ENCODE data around the gene PRTG. TPM values are rescaled to one million over a fixed set of nuclear protein-coding genes. Genes with fewer than 3 reads are reported as not detected.
"Not testable (repeated sequence)": the region's sequence is repeated elsewhere in the genome, so short reads cannot be mapped to it uniquely, and the experiment has no call there.

PRTG gene
- total RNA-seq, 1 experiment from 2014 or later = not detected

DNA sequence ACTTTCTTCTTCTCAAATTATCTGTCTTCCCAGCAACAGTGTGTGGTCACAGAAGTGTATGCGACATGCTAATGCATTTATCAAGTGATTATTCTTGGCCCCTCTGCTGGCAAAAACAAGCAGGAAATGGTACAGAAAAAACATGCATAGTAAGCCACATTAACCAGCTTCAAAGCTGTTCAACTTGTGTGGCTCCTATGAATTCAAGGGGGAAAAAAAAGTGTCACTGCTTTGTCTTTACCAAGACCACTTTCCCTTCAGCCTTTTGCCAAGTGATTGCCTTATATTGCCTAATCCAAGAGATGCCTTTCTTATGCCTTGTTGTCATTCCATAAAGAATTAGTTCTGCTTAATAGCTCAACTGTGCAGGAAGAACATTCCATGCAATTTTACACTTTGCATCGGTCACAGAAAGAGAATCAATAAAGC lies 39.1 kb downstream of the PRTG start:
- H3K9ac ChIP-seq (ENCODE audit: low read length) = no peak overlapping the region
- H3K4me1 ChIP-seq (ENCODE audit: low read length) = no peaks in the 10 kb centered on the region
- H3K36me3 ChIP-seq (ENCODE audit: insufficient read depth, low read length) = no peaks in the 10 kb centered on the region
- no peak overlapping the region for H2AFZ ChIP-seq (ENCODE audit: low read length)
- no peak overlapping the region for H3K4me2 ChIP-seq (ENCODE audit: low read depth, low read length, poor library complexity, severe bottlenecking)
- H3K9me2 ChIP-seq (replicated peaks; ENCODE audit: insufficient read depth, low read length) = no peaks in the 10 kb centered on the region
- H3K9me3 ChIP-seq (ENCODE audit: low read length) = no peaks in the 10 kb centered on the region
- no peak for DNase-seq
- no peaks in the 10 kb centered on the region for H3K79me2 ChIP-seq (ENCODE audit: low read length)
- H3K27ac ChIP-seq (ENCODE audit: low read length) = no peak overlapping the region
- H4K20me1 ChIP-seq (ENCODE audit: insufficient read depth, low read depth, low read length) = no peaks in the 10 kb centered on the region
- no peaks in the 10 kb centered on the region for H3K27me3 ChIP-seq (ENCODE audit: low read length)
- no peak overlapping the region for H3K4me3 ChIP-seq (ENCODE audit: low read length)

DNA sequence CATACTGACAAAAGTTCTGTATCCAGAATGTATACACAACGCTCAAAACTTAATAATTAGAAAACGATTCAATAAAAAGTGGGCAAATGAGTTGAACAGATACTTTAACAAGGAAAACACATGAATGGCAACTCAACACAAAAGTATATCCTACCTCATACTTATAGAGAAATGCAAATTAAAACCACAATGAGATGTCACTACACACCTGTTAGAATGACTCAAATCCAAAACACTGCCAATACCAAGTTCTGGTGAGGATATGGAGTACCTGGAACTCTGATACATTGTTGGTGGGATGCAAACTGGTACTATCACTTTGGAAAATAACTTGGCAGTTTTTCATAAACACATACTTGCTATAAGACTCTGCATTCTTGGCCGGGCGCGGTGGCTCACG lies 42.1 kb downstream of the PRTG start:
- no peaks in the 10 kb centered on the region for H3K79me2 ChIP-seq (ENCODE audit: low read length)
- DNase-seq = no peak

DNA sequence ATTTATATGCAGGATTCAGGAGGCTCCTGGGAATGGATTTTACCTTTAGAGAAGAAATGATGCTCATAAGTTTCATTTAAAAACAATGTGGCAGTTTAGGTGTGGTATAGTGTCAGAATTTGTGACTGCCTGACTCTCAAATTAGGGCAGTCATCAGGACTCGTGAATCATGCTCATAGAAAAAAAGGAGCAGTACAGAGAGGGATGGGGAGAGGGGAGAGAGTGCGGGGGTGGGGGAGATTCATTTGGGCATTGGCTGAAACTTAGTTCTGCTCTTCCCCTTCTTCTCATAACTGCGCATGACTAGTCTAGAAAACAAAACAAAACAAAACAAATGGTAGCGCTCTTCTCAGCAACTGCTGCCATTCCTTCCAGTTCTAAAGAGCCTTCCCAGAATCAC lies 44.3 kb downstream of the PRTG start:
- Histone ChIP-seq H3K9ac (ENCODE audit: low read length) (no peak overlapping the region), H3K79me2 (ENCODE audit: low read length) (no peaks in the 10 kb centered on the region), H4K20me1 (ENCODE audit: insufficient read depth, low read depth, low read length) (no peaks in the 10 kb centered on the region), H2AFZ (ENCODE audit: low read length) (no peak overlapping the region), H3K4me2 (ENCODE audit: low read depth, low read length, poor library complexity, severe bottlenecking) (no peak overlapping the region), H3K9me3 (ENCODE audit: low read length) (no peaks in the 10 kb centered on the region), H3K27ac (ENCODE audit: low read length) (no peak overlapping the region), H3K4me3 (ENCODE audit: low read length) (no peak overlapping the region), H3K36me3 (ENCODE audit: insufficient read depth, low read length) (no peaks in the 10 kb centered on the region), H3K9me2 (replicated peaks; ENCODE audit: insufficient read depth, low read length) (no peaks in the 10 kb centered on the region), H3K27me3 (ENCODE audit: low read length) (no peaks in the 10 kb centered on the region), H3K4me1 (ENCODE audit: low read length) (0 out of 2 replicates have a peak, but pooled peaks cover 4% of the 10 kb centered on the region)
- DNase-seq = no peak

More for the DNA sequence above, 42.1 kb downstream of the PRTG start:
- Histone ChIP-seq H3K9me2 (replicated peaks; ENCODE audit: insufficient read depth, low read length) (no peaks in the 10 kb centered on the region), H3K4me1 (ENCODE audit: low read length) (no peaks in the 10 kb centered on the region), H3K9ac (ENCODE audit: low read length) (no peak overlapping the region), H3K4me3 (ENCODE audit: low read length) (no peak overlapping the region), H4K20me1 (ENCODE audit: insufficient read depth, low read depth, low read length) (no peaks in the 10 kb centered on the region), H3K27me3 (ENCODE audit: low read length) (no peaks in the 10 kb centered on the region), H3K4me2 (ENCODE audit: low read depth, low read length, poor library complexity, severe bottlenecking) (no peak overlapping the region), H3K27ac (ENCODE audit: low read length) (no peak overlapping the region), H2AFZ (ENCODE audit: low read length) (no peak overlapping the region), H3K9me3 (ENCODE audit: low read length) (no peaks in the 10 kb centered on the region), H3K36me3 (ENCODE audit: insufficient read depth, low read length) (no peaks in the 10 kb centered on the region)

DNA sequence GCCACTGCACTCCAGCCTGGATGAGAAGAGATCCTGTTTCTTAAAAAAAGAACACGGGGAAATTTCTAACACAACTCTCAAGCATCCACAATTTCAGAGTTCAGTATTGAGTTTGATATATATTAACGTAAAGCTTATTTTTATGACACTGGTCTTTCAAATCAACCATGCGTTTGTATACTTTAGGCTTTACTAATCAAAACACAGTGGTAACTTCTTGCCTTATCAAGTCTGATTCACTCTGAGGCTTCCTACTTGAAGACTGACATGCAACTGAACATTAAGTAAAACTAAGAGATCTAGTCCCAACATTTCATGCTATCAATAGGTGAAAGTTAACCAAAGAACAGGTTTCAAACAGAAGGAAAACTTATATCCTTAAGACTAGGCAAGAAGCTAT lies 46.7 kb downstream of the PRTG start:
- no peaks in the 10 kb centered on the region for H3K36me3 ChIP-seq (ENCODE audit: insufficient read depth, low read length)
- no peak overlapping the region for H3K27ac ChIP-seq (ENCODE audit: low read length)
- H3K4me2 ChIP-seq (ENCODE audit: low read depth, low read length, poor library complexity, severe bottlenecking) = no peak overlapping the region
- no peak for DNase-seq
- H3K27me3 ChIP-seq (ENCODE audit: low read length) = no peaks in the 10 kb centered on the region
- no peaks in the 10 kb centered on the region for H3K9me2 ChIP-seq (replicated peaks; ENCODE audit: insufficient read depth, low read length)
- no peak overlapping the region for H3K9ac ChIP-seq (ENCODE audit: low read length)
- H3K79me2 ChIP-seq (ENCODE audit: low read length) = no peaks in the 10 kb centered on the region
- no peaks in the 10 kb centered on the region for H4K20me1 ChIP-seq (ENCODE audit: insufficient read depth, low read depth, low read length)
- H3K9me3 ChIP-seq (ENCODE audit: low read length) = no peaks in the 10 kb centered on the region
- 0 out of 2 replicates have a peak, but pooled peaks cover 4% of the 10 kb centered on the region for H3K4me1 ChIP-seq (ENCODE audit: low read length)
- no peak overlapping the region for H3K4me3 ChIP-seq (ENCODE audit: low read length)
- no peak overlapping the region for H2AFZ ChIP-seq (ENCODE audit: low read length)

DNA sequence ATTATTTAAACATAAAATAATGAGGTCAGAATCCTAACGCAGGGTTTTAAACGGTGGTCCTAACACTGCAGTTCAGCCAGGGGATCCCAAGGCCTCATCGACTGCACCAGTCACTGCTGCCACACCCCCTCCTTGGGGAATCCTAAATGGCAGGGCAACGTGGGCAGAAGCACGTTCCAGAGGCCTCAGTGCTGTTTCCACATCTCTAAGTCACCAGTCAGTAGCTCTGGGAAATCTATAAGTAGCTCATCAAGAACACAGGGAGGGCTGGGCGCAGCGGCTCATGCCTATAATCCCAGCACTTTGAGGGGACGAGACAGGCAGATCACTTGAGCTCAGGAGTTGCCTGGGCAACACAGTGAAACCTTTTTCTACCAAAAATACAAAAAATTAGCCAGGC lies 47.5 kb downstream of the PRTG start:
- no peak overlapping the region for H2AFZ ChIP-seq (ENCODE audit: low read length)
- H3K9me2 ChIP-seq (replicated peaks; ENCODE audit: insufficient read depth, low read length) = no peaks in the 10 kb centered on the region
- H3K9me3 ChIP-seq (ENCODE audit: low read length) = no peaks in the 10 kb centered on the region
- H4K20me1 ChIP-seq (ENCODE audit: insufficient read depth, low read depth, low read length) = no peaks in the 10 kb centered on the region
- no peak overlapping the region for H3K4me2 ChIP-seq (ENCODE audit: low read depth, low read length, poor library complexity, severe bottlenecking)
- no peaks in the 10 kb centered on the region for H3K36me3 ChIP-seq (ENCODE audit: insufficient read depth, low read length)
- no peak for DNase-seq
- no peak overlapping the region for H3K9ac ChIP-seq (ENCODE audit: low read length)
- H3K4me3 ChIP-seq (ENCODE audit: low read length) = no peak overlapping the region
- no peak overlapping the region for H3K27ac ChIP-seq (ENCODE audit: low read length)
- H3K27me3 ChIP-seq (ENCODE audit: low read length) = no peaks in the 10 kb centered on the region
- 0 out of 2 replicates have a peak, but pooled peaks cover 4% of the 10 kb centered on the region for H3K4me1 ChIP-seq (ENCODE audit: low read length)
- no peaks in the 10 kb centered on the region for H3K79me2 ChIP-seq (ENCODE audit: low read length)

DNA sequence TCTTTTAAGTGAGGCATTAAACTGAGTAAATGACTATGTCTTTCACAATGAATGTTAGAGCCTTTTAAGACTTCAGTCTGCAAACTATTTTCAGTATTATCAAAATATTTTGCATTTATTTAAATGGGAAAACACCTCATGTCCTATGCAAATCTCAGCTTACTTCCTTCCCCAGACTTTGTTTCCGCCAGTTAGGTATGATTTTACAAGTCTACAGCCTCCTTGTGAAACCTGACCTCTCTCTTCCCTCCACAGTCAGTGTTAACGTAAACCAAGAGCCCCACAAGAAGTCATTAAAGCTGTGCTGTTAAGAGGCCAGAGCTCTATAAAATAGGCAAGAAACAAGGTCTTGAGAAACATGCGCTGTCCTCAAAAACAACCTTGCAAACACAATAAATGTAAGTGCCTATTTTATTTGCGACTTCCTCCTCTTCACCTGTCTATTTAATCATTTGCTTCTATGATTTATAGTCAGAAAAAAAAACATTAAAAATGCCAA lies 48.3 kb downstream of the PRTG start:
- H4K20me1 ChIP-seq (ENCODE audit: insufficient read depth, low read depth, low read length) = no peaks in the 10 kb centered on the region
- no peaks in the 10 kb centered on the region for H3K9me3 ChIP-seq (ENCODE audit: low read length)
- H3K27ac ChIP-seq (ENCODE audit: low read length) = no peak overlapping the region
- H3K4me1 ChIP-seq (ENCODE audit: low read length) = 0 out of 2 replicates have a peak, but pooled peaks cover 4% of the 10 kb centered on the region
- no peaks in the 10 kb centered on the region for H3K27me3 ChIP-seq (ENCODE audit: low read length)
- H3K36me3 ChIP-seq (ENCODE audit: insufficient read depth, low read length) = no peaks in the 10 kb centered on the region
- H3K4me2 ChIP-seq (ENCODE audit: low read depth, low read length, poor library complexity, severe bottlenecking) = no peak overlapping the region
- no peak overlapping the region for H2AFZ ChIP-seq (ENCODE audit: low read length)
- no peak overlapping the region for H3K9ac ChIP-seq (ENCODE audit: low read length)
- no peaks in the 10 kb centered on the region for H3K79me2 ChIP-seq (ENCODE audit: low read length)
- H3K9me2 ChIP-seq (replicated peaks; ENCODE audit: insufficient read depth, low read length) = no peaks in the 10 kb centered on the region
- no peak for DNase-seq
- H3K4me3 ChIP-seq (ENCODE audit: low read length) = no peak overlapping the region

DNA sequence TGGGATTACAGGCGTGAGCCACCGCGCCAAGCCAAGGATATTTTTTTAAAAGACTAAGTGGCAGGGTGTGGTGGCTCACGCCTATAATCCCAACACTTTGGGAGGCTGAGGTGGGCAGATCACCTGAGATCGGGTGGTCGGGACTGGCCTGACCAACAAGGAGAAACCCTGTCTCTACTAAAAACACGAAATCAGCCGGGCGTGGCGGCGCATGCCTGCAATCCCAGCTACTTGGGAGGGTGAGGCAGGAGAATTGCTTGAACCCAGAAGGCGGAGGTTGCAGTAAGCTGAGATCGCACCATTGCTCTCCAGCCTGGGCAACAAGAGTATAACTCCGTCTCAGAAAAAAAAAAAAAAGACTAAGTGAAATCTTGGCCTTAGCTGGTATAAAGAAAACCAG lies 49.8 kb downstream of the PRTG start:
- H3K9me2 ChIP-seq (replicated peaks; ENCODE audit: insufficient read depth, low read length); H3K36me3 ChIP-seq (ENCODE audit: insufficient read depth, low read length); H3K4me2 ChIP-seq (ENCODE audit: low read depth, low read length, poor library complexity, severe bottlenecking); H3K27ac ChIP-seq (ENCODE audit: low read length); H3K4me1 ChIP-seq (ENCODE audit: low read length); H3K79me2 ChIP-seq (ENCODE audit: low read length); H3K9me3 ChIP-seq (ENCODE audit: low read length); H3K9ac ChIP-seq (ENCODE audit: low read length); H2AFZ ChIP-seq (ENCODE audit: low read length); H4K20me1 ChIP-seq (ENCODE audit: insufficient read depth, low read depth, low read length); DNase-seq; H3K27me3 ChIP-seq (ENCODE audit: low read length); H3K4me3 ChIP-seq (ENCODE audit: low read length): not testable (repeated sequence)

DNA sequence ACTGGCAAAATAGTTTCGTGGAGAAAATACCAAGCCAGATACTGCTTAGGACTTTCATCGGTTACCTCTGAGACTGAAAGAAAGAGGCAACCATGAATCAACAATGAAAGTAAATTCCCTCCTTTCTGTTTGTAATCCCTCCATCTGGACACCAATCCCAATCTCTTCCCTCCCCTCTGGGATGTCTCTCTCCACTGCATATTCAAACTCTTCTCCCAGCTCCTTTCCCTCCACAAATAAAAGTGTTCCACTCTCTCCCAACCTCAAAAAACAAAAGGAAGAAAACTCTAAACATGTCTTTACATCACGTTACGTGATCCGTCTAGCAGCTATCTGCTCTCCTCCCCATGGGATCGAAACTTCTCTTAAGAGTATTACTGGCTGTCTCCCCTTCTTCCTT lies 55.2 kb downstream of the PRTG start:
- no peak overlapping the region for H3K27ac ChIP-seq (ENCODE audit: low read length)
- no peak overlapping the region for H2AFZ ChIP-seq (ENCODE audit: low read length)
- no peaks in the 10 kb centered on the region for H3K36me3 ChIP-seq (ENCODE audit: insufficient read depth, low read length)
- no peaks in the 10 kb centered on the region for H3K27me3 ChIP-seq (ENCODE audit: low read length)
- no peaks in the 10 kb centered on the region for H3K9me3 ChIP-seq (ENCODE audit: low read length)
- H3K4me1 ChIP-seq (ENCODE audit: low read length) = no peaks in the 10 kb centered on the region
- H3K9ac ChIP-seq (ENCODE audit: low read length) = no peak overlapping the region
- no peaks in the 10 kb centered on the region for H3K9me2 ChIP-seq (replicated peaks; ENCODE audit: insufficient read depth, low read length)
- H3K4me2 ChIP-seq (ENCODE audit: low read depth, low read length, poor library complexity, severe bottlenecking) = no peak overlapping the region
- no peak overlapping the region for H3K4me3 ChIP-seq (ENCODE audit: low read length)
- no peaks in the 10 kb centered on the region for H4K20me1 ChIP-seq (ENCODE audit: insufficient read depth, low read depth, low read length)
- DNase-seq = no peak
- H3K79me2 ChIP-seq (ENCODE audit: low read length) = no peaks in the 10 kb centered on the region

DNA sequence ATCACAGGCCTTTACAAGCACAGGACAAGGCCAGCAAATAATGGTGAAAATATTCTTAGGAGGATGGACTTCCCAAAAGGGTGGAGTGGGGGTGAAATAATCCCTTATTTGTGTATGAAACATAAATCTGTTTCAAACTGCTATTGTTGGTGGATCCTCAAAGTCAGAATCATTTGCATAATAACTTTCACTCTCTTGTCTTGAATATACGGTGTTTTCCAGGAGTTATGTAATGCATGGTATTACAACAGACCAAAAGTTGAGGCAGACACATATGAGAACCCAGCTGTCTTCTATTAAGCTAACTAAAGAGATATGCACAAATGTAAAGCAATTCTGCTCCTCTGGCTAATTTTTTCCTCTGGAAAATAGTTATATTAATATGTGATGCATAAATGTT lies 57.7 kb downstream of the PRTG start:
- no peak overlapping the region for H3K4me2 ChIP-seq (ENCODE audit: low read depth, low read length, poor library complexity, severe bottlenecking)
- H3K27ac ChIP-seq (ENCODE audit: low read length) = no peak overlapping the region
- H2AFZ ChIP-seq (ENCODE audit: low read length) = no peak overlapping the region

More for the DNA sequence above, 57.7 kb downstream of the PRTG start:
- no peaks in the 10 kb centered on the region for H3K36me3 ChIP-seq (ENCODE audit: insufficient read depth, low read length)
- no peaks in the 10 kb centered on the region for H3K4me1 ChIP-seq (ENCODE audit: low read length)
- H3K9me3 ChIP-seq (ENCODE audit: low read length) = no peaks in the 10 kb centered on the region
- H3K9ac ChIP-seq (ENCODE audit: low read length) = no peak overlapping the region
- no peak overlapping the region for H3K4me3 ChIP-seq (ENCODE audit: low read length)
- no peaks in the 10 kb centered on the region for H4K20me1 ChIP-seq (ENCODE audit: insufficient read depth, low read depth, low read length)
- no peaks in the 10 kb centered on the region for H3K9me2 ChIP-seq (replicated peaks; ENCODE audit: insufficient read depth, low read length)
- no peak for DNase-seq
- no peaks in the 10 kb centered on the region for H3K27me3 ChIP-seq (ENCODE audit: low read length)
- no peaks in the 10 kb centered on the region for H3K79me2 ChIP-seq (ENCODE audit: low read length)

Measured in Karpas-422 (cell line).